Activated T-helper 17 cell treated with anti-CD3 and anti-CD28 coated beads, Interleukin-2, amount 50 U/mL, for 72 hours (primary cell): ENCODE results near the gene CTNND2. TPM values are rescaled to one million over a fixed set of nuclear protein-coding genes. Genes with fewer than 3 reads are reported as not detected.
A peak's percentile ranks its signal among the peaks of the same experiment; 100 is the strongest.

ENCODE experiments used
- ATAC-seq: fragments of 150-1000 bp; cut with Tn5 transposase; replicated peaks from 2 replicates; pipeline ENCODE4 v1.10.0; 2021; ENCODE audit warnings: mild to moderate bottlenecking, moderate library complexity
- H3K27ac Mint-ChIP-seq: one replicate; pipeline ENCODE4 v1.8.0; 2022; ENCODE audit warnings: mixed read lengths
- H3K27me3 Mint-ChIP-seq: one replicate; pipeline ENCODE4 v1.8.0; 2022; ENCODE audit warnings: mixed read lengths
- H3K36me3 Mint-ChIP-seq: one replicate; pipeline ENCODE4 v1.8.0; 2022; ENCODE audit warnings: low read depth, mild to moderate bottlenecking, mixed read lengths
- H3K4me1 Mint-ChIP-seq: one replicate; pipeline ENCODE4 v1.8.0; 2022; ENCODE audit warnings: mixed read lengths
- H3K4me3 Mint-ChIP-seq: one replicate; pipeline ENCODE4 v1.8.0; 2022; ENCODE audit warnings: mild to moderate bottlenecking, mixed read lengths
- H3K9me3 Mint-ChIP-seq: one replicate; pipeline ENCODE4 v1.8.0; 2022; ENCODE audit warnings: mixed read lengths
- total RNA-seq, 2 donors: library from RNA; stranded (reverse); gene quantifications; one replicate each; pipeline ENCODE4 v1.2.3, GENCODE V29; 2022

Gene CTNND2
- total RNA-seq, 2 donors from 2014 or later, result 0.21 to 0.39 TPM

DNA sequence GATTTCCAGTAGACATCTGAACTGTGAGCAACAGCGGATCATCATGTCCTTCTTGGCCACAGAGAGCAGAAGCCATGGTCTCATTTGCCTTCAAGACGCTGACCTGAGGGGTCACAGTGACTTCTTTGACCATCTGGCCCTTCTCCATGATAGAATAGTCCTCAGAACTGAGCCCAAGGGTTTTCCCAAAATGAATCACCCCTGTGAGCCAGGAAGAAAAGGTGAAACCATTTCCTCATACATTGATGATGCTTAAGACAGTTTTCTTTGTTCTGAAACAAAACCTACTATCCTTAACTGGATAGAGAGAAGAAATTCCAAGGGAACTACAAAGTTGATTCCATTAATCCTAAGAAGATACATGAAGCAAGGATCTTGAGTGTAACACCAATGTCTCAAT, 503.9 kb downstream of the CTNND2 start:
- Mint-ChIP-seq H3K27ac (no peak overlapping the region), H3K4me1 (no peaks in the 10 kb centered on the region), H3K36me3 (no peaks in the 10 kb centered on the region), H3K4me3 (no peak overlapping the region), H3K27me3 (peaks cover 4% of the 10 kb centered on the region), H3K9me3 (no peaks in the 10 kb centered on the region)
- ATAC-seq, result no peak

- Mint-ChIP-seq H3K27me3 (peaks cover 4% of the 10 kb centered on the region), H3K4me3 (no peak overlapping the region), H3K36me3 (no peaks in the 10 kb centered on the region), H3K4me1 (no peaks in the 10 kb centered on the region), H3K27ac (no peak overlapping the region), H3K9me3 (no peaks in the 10 kb centered on the region)
- no peak for ATAC-seq
These were observed 505.5 kb downstream of the CTNND2 start for GRCh38 chr5:11398728-11399127.

DNA sequence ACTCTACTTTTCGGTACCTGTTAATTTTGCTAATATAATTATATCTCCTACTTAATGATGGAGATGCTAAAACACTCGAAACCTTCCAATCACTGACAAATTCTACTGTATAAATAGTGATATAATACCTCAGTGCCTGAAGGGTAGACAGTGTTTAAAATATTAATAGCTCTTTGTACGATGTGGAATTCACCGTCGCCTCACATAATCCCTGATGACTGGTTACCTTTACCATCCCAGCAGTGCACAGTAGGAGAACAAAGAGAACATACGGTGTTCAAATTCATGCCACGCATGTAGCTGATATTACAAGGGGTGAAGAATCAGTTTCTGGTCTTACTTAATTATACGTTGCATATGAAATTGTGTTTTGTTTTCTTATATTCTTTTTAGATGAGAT, 506.7 kb downstream of the CTNND2 start:
- no peak overlapping the region for H3K4me3 Mint-ChIP-seq
- H3K9me3 Mint-ChIP-seq, result no peaks in the 10 kb centered on the region
- H3K36me3 Mint-ChIP-seq, result no peaks in the 10 kb centered on the region
- peaks cover 7% of the 10 kb centered on the region for H3K27me3 Mint-ChIP-seq
- no peak overlapping the region for H3K27ac Mint-ChIP-seq
- H3K4me1 Mint-ChIP-seq, result no peaks in the 10 kb centered on the region
- ATAC-seq, result no peak

- Mint-ChIP-seq H3K4me3 (no peak overlapping the region), H3K27me3 (peaks cover 7% of the 10 kb centered on the region), H3K9me3 (no peaks in the 10 kb centered on the region), H3K36me3 (no peaks in the 10 kb centered on the region), H3K27ac (no peak overlapping the region), H3K4me1 (no peaks in the 10 kb centered on the region)
- no peak for ATAC-seq
These were observed 507.3 kb downstream of the CTNND2 start for GRCh38 chr5:11396917-11397316.

- no peaks in the 10 kb centered on the region for H3K4me1 Mint-ChIP-seq
- H3K4me3 Mint-ChIP-seq, result no peak overlapping the region
- no peaks in the 10 kb centered on the region for H3K9me3 Mint-ChIP-seq
- no peaks in the 10 kb centered on the region for H3K36me3 Mint-ChIP-seq
- H3K27me3 Mint-ChIP-seq, result peaks cover 15% of the 10 kb centered on the region
- ATAC-seq, result no peak
- no peak overlapping the region for H3K27ac Mint-ChIP-seq
These were observed 509.3 kb downstream of the CTNND2 start for GRCh38 chr5:11394933-11395332.

- Mint-ChIP-seq H3K4me1 (peaks cover 3% of the 10 kb centered on the region), H3K27ac (no peak overlapping the region), H3K9me3 (no peaks in the 10 kb centered on the region), H3K27me3 (peaks cover 22% of the 10 kb centered on the region), H3K4me3 (no peak overlapping the region), H3K36me3 (no peaks in the 10 kb centered on the region)
- ATAC-seq, result no peak
These were observed 513.9 kb downstream of the CTNND2 start for GRCh38 chr5:11390291-11390767.

DNA sequence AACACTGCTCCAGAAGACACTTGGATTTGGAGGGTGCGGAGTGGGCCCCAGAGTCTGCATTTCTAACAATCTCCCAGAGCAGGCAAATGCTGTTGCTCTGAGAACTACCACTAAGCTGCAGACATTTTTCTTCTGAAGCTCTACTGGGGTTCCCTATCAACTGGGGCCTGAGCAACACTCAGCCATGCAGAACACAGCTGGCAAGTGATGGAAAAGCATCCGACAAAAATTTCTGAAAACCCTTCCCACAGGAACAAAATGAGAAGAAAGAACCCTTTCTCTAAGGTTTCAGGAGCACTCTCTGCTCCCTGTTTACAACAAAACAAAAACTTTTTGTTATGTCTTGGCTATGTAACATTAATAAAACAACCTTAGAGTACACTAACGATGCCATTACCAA, 516.9 kb downstream of the CTNND2 start:
- H3K4me3 Mint-ChIP-seq, result no peak overlapping the region
- H3K9me3 Mint-ChIP-seq, result no peaks in the 10 kb centered on the region
- no peak for ATAC-seq
- H3K27ac Mint-ChIP-seq, result no peak overlapping the region
- H3K36me3 Mint-ChIP-seq, result no peaks in the 10 kb centered on the region
- peaks cover 7% of the 10 kb centered on the region for H3K4me1 Mint-ChIP-seq
- H3K27me3 Mint-ChIP-seq, result peaks cover 39% of the 10 kb centered on the region

DNA sequence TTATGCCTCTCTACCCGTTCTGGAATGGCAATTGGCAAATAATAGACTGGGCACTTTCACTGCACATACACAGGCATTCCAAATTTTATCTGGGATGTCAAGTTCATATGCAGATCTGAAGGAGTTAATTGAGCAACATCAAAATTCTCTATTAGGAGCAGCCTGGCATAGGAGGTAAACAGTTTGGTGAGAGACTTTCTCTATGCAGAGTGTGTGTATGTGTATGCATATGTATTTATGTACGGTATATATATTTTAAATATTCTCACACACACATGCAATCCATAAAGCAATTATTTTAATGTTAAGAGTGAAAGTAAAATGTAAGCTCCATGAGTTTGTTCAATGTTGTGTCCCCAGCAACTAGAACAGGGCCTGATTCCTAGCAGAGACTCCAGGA, 517.8 kb downstream of the CTNND2 start:
- peaks cover 7% of the 10 kb centered on the region for H3K4me1 Mint-ChIP-seq
- H3K36me3 Mint-ChIP-seq, result no peaks in the 10 kb centered on the region
- ATAC-seq, result no peak
- H3K27me3 Mint-ChIP-seq, result peaks cover 36% of the 10 kb centered on the region
- no peaks in the 10 kb centered on the region for H3K9me3 Mint-ChIP-seq
- no peak overlapping the region for H3K4me3 Mint-ChIP-seq
- no peak overlapping the region for H3K27ac Mint-ChIP-seq

DNA sequence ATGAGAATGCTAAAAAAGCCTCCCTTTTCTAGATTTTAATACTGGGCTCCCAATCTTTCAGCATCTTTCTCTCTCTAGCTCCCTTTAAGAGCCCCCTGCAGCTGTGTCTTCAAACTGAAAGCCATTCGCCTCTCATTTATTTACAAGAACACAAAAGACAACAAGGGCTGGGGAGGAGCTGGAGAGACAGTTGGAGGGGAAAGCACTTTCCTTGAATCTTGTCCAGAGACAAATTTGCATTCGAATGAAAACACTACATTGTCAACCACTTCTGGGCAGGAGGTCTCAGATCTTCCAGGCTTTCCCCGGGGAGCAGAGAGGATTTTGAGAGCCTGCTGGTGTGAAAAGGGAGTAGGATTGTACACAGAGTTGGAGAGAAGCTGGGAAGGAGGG, 518.3 kb downstream of the CTNND2 start:
- Mint-ChIP-seq H3K27me3 (peaks cover 40% of the 10 kb centered on the region), H3K4me3 (peak overlapping the region; percentile 38), H3K4me1 (peaks cover 7% of the 10 kb centered on the region), H3K9me3 (no peaks in the 10 kb centered on the region), H3K27ac (no peak overlapping the region), H3K36me3 (no peaks in the 10 kb centered on the region)
- no peak for ATAC-seq

DNA sequence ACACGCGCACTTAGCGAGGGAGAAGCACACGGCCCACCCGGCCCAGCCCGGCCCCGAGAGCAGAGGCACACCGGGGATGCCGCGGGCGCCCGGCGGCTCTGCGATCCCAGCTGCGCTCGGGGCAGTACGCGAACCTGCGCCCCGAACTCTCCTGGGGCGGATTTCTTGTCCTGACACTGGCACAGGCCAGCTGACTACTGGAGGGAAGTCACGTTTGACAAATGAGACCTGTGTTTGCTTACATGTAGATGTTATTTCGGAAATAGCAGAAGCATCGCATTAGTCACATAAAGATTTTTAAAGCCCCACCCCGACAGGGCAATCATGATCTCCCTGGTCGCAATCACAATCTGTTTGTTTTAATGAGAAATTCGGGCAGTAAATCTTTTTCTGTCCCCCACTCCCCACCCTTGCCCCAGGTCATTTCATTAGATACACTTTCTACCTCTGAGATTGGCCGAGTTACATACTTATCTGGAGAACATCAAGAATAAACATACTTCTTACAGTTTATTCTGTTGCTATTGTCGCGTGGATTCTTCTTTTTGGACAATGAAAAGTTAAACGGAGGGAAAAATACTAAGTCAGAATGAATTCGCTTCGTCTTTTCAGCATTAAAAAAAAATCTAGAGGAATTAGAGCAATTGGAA, 518.9 kb downstream of the CTNND2 start:
- Mint-ChIP-seq H3K36me3 (no peaks in the 10 kb centered on the region), H3K9me3 (no peaks in the 10 kb centered on the region), H3K4me1 (peaks cover 7% of the 10 kb centered on the region), H3K4me3 (peak overlapping the region; percentile 38), H3K27me3 (peaks cover 40% of the 10 kb centered on the region), H3K27ac (no peak overlapping the region)
- ATAC-seq, result no peak

DNA sequence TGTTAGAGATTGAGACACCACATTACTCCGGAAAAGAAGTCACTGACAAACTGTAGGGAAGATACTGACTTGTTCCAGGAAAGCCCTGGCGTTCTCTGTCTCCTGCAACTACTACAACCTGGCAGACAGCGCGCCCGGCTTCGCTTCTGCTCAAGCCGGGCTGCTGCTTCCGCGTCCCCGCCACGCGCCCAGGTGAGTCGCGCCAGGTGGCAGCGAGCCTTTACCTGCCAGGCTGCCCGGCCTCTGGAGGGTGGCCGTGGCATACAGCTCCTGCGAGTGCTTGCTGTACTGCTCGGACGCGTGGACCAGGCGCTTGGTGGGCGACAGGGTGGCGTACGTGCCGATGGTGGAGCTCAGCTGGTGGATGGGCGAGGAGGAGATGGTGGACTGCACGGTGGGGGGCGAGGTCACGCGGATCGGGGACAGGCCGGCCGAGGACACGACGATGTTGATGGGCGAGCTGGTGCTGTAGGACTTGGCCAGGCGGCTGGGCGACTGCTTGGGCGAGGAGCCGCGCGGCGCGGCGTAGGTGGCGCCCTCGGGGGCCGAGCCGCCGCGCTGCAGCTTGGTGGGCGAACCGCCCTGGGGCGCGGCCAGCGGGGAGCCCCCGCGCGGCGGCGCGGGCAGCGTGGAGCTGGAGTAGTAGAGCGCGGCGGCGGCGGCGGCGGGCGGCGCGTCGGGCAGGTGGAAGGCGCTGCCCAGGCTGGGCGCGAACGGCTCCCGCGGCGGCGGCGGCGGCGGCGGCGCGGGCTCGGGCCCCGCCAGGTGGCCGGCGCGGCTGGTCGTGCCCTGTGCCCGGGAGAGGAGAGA, 519.6 kb downstream of the CTNND2 start:
- peak; percentile 28 for ATAC-seq
- no peak overlapping the region for H3K27ac Mint-ChIP-seq
- H3K9me3 Mint-ChIP-seq, result no peaks in the 10 kb centered on the region
- peaks cover 7% of the 10 kb centered on the region for H3K4me1 Mint-ChIP-seq
- no peaks in the 10 kb centered on the region for H3K36me3 Mint-ChIP-seq
- peak overlapping the region; percentile 35 for H3K4me3 Mint-ChIP-seq
- peaks cover 45% of the 10 kb centered on the region for H3K27me3 Mint-ChIP-seq

DNA sequence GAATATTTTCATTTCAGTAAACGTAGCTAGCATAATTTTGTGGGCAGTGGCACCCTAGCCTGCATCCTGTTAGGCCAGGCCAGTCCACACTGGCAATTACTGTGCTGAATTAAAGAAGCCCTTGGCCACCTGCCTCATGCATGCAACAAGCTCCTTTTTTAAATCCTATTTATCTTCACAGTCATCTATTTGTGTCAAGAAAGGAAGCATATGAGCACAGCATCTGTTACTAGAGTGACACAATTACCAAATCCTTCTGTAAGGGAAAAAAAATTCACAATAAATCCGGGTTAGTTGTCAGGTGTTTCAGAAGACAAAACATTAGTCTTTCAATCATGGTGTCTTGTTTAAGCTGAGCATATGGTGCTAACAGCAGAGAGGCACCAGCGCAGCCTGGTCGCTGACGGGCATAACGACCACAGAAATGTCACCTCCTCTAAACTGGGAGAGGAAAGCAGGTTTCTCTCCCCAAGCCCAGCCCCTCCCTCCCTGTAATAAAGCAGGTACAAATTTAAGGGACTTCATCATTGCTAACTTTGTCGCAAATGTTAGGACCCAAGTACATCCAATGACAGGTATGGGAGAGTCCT, 520.6 kb downstream of the CTNND2 start:
- H3K27me3 Mint-ChIP-seq, result peaks cover 46% of the 10 kb centered on the region
- H3K27ac Mint-ChIP-seq, result no peak overlapping the region
- H3K4me1 Mint-ChIP-seq, result peaks cover 7% of the 10 kb centered on the region
- no peak for ATAC-seq
- H3K36me3 Mint-ChIP-seq, result no peaks in the 10 kb centered on the region
- H3K4me3 Mint-ChIP-seq, result peak overlapping the region; percentile 35
- H3K9me3 Mint-ChIP-seq, result no peaks in the 10 kb centered on the region

GRCh38 chr5:11378461-11378860, 525.8 kb downstream of the CTNND2 start:
- H3K27me3 Mint-ChIP-seq, result peaks cover 24% of the 10 kb centered on the region
- no peaks in the 10 kb centered on the region for H3K4me1 Mint-ChIP-seq
- H3K4me3 Mint-ChIP-seq, result no peak overlapping the region
- no peaks in the 10 kb centered on the region for H3K9me3 Mint-ChIP-seq
- ATAC-seq, result no peak
- no peak overlapping the region for H3K27ac Mint-ChIP-seq
- H3K36me3 Mint-ChIP-seq, result no peaks in the 10 kb centered on the region

- Mint-ChIP-seq H3K4me3 (no peak overlapping the region), H3K4me1 (no peaks in the 10 kb centered on the region), H3K27ac (no peak overlapping the region), H3K27me3 (peaks cover 19% of the 10 kb centered on the region), H3K36me3 (no peaks in the 10 kb centered on the region), H3K9me3 (no peaks in the 10 kb centered on the region)
- no peak for ATAC-seq
These were observed 526.4 kb downstream of the CTNND2 start for GRCh38 chr5:11377896-11378295.

- no peak overlapping the region for H3K27ac Mint-ChIP-seq
- H3K4me1 Mint-ChIP-seq, result no peaks in the 10 kb centered on the region
- no peak for ATAC-seq
- no peaks in the 10 kb centered on the region for H3K27me3 Mint-ChIP-seq
- no peak overlapping the region for H3K4me3 Mint-ChIP-seq
- H3K36me3 Mint-ChIP-seq, result no peaks in the 10 kb centered on the region
- no peaks in the 10 kb centered on the region for H3K9me3 Mint-ChIP-seq
These were observed 532.1 kb downstream of the CTNND2 start for GRCh38 chr5:11372191-11372590.
